ENCODE results near the gene MTSS2.

MTSS2 gene

DNA sequence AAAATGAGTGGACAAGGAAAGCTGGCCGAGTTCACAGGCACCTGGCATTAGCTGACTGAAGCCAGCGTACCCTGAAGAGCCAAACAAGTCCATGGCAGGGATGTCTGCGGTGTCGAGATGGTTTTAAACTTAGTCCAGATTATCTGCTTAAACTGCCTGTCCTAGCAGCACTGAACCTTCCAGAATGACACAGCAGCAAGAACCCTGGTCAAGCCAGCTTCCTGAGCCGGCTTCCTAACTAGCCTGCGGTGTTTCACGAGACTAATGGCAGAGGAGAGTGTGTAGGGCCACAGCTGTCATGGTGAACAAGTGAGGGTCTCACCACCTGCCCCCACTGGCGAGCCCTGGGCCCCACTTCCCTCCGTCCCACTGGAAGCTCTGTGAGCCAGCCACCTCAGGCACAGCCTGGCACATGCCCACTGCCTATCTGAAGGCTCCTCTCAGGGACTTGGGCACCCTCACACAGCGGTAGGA, 28.8 kb upstream of the MTSS2 start:
- no peak for DNase-seq (ENCODE audit: low read depth in 2 of 2)

DNA sequence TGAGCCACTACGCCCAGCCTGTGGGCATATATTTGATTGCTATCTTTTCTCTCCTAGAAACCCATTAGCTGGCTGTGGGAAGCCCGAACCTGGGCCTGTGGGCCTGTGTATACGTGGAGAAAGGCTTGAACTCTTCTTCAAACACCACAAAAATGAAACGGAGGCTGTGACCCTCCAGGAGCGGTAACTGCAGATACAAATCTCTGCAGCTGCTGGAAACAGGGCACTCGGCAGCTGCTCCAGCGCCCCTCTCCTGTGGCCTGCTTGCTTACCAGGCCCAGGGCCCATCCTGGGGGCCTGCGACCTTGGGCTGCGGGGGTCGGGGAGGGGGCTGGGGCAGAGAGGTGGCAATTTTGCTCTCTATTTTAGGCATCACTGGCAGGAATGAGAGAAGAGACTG, 28.0 kb upstream of the MTSS2 start:
- no peak for DNase-seq (ENCODE audit: low read depth in 2 of 2)

GRCh38 chr16:70713342-70713741, 27.5 kb upstream of the MTSS2 start:
- DNase-seq (ENCODE audit: low read depth in 2 of 2) = no peak

GRCh38 chr16:70712942-70713341, 27.1 kb upstream of the MTSS2 start:
- no peak for DNase-seq (ENCODE audit: low read depth in 2 of 2)

- no peak for DNase-seq (ENCODE audit: low read depth in 2 of 2)
Observed at GRCh38 chr16:70712359-70712758, 26.5 kb upstream of the MTSS2 start.

- DNase-seq (ENCODE audit: low read depth in 2 of 2) = no peak
Observed at GRCh38 chr16:70711211-70712031, 25.6 kb upstream of the MTSS2 start.

GRCh38 chr16:70710422-70711210, 24.8 kb upstream of the MTSS2 start:
- no peak for DNase-seq (ENCODE audit: low read depth in 2 of 2)

DNA sequence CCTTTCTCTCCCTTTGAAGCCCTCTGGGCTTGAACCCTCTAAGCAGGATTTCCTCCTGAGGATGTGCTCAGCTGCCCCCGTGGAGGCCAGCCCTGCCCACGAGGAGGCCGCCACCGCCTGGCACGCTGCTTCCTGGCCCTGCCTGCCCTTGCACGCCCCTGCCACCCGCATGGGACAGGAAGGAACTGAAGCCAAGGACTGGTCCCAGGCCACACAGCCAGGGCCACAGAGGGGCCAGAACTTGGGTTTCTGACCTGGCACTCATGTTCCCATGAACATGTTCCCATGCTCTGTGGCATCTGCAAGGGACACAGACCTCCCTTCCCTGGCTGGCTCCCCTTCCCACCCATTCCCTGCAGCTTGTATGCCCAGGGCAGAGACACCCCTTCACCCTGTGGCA, 24.1 kb upstream of the MTSS2 start:
- no peak for DNase-seq (ENCODE audit: low read depth in 2 of 2)

DNA sequence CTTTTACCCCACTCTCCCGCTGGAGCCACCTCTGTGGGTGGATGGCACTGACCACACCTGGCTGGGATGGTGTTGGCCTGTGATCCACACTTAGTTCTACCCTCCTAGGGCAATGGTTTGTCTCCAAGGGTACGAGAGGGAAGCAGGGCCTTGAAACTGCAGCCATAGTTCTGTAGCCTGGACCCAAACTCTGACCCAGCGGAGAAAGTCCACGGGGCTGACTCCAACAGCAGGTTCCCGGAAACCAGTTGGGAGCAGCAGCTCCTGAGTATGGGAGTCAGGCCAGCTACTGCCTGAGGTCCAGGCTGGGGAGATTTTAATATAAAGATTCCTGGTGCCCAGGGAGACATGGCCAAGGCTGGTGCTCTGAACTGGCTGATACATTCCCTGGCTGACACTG, 23.6 kb upstream of the MTSS2 start:
- no peak for DNase-seq (ENCODE audit: low read depth in 2 of 2)

- DNase-seq (ENCODE audit: low read depth in 2 of 2) = no peak
Observed at GRCh38 chr16:70708366-70709246, 22.8 kb upstream of the MTSS2 start.

- peak; percentile 89 to 91 for DNase-seq (ENCODE audit: low read depth in 2 of 2)
Observed at GRCh38 chr16:70706948-70707465, 21.2 kb upstream of the MTSS2 start.

- no peak for DNase-seq (ENCODE audit: low read depth in 2 of 2)
Observed at GRCh38 chr16:70705056-70705455, 19.2 kb upstream of the MTSS2 start.

DNA sequence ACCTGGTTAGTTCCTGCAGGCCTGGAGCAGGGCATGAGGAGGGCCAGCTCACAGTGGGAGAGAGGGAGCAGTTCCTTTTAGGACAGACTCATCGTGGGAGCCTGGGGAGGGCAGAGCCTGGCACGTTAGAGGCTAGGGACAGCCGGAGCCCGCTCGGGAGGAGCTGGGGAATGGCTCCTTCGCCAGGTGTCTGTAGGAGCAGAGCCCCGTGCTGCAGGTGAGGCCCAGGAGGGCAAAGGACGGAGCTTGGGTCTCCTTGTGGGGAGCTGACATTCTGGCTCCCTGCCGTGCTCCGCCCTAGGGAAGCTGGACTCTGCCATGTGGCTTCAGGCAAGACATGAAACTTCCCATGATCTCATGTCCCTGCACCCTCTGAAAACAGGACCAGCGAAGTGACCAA, 18.7 kb upstream of the MTSS2 start:
- no peak for DNase-seq (ENCODE audit: low read depth in 2 of 2)

GRCh38 chr16:70703835-70704381, 18.1 kb upstream of the MTSS2 start:
- no peak for DNase-seq (ENCODE audit: low read depth in 2 of 2)

- DNase-seq (ENCODE audit: low read depth in 2 of 2) = peak; percentile 83 to 85
Observed at GRCh38 chr16:70703041-70703834, 17.4 kb upstream of the MTSS2 start.

- no peak for DNase-seq (ENCODE audit: low read depth in 2 of 2)
Observed at GRCh38 chr16:70702624-70703023, 16.8 kb upstream of the MTSS2 start.

DNA sequence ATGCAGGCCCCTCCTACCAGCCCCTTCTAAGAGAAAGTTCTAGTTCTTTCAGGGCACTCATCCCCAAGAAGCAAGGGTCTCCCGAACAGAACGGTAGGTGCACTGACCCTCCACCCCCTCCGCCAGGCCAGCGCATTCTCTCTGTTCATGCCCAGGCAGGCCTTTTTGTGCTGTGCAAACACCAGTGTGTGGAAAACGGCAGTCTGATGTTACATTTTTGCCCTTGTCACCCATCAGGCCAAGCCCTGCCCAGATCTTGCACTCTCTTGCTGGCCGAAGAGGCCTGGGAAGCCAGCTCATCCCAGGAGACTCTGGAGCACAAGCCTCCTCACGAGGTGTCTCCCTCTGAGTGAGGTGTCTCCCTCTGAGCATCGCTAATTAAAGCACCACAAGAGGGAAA, 16.1 kb upstream of the MTSS2 start:
- DNase-seq (ENCODE audit: low read depth in 2 of 2) = no peak

DNA sequence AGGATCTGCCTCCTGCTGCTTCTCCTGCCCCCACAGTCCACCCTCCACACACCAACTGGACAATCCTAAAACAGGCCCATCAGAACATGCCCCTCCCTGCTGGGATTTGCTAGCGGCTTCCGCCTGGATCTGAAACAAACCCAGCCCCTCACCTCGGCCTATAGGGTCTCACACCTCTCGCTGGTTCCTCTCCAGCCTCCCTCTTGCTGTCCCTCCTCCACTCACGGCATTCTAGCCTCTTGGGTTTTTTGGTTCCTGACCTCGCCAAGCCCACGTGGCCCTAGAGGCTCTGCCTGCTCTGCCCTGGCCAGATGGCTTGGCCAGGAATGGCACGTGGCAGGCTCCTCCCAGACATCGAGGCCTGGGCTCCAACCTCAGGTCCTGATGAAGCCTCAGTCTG, 15.7 kb upstream of the MTSS2 start:
- DNase-seq (ENCODE audit: low read depth in 2 of 2) = no peak

- no peak for DNase-seq (ENCODE audit: low read depth in 2 of 2)
Observed at GRCh38 chr16:70701036-70701435, 15.2 kb upstream of the MTSS2 start.

All from fibroblast of skin of left quadriceps (primary cell).